Peyer's patch (tissue), 4 donors: ENCODE data around the gene RBM4. TPM values are rescaled to one million over a fixed set of nuclear protein-coding genes. Genes with fewer than 3 reads are reported as not detected.

Experiments used
- DNase-seq, 3 donors: peaks; one replicate each; pipeline ENCODE4 v3.0.0-alpha.2; 2017 to 2019
- H3K27ac ChIP-seq, 4 donors: fragments of 200-600 bp; sonication (generic); one replicate each; pipeline ENCODE4 v1.5.1; 2016 to 2019
- H3K27me3 ChIP-seq, 2 donors: fragments of 200-600 bp; sonication (generic); one replicate each; pipeline ENCODE4 v1.5.1; 2019
- H3K36me3 ChIP-seq, 3 donors: fragments of 200-600 bp; sonication (generic); one replicate each; pipeline ENCODE4 v1.5.1; 2016 to 2019
- H3K4me1 ChIP-seq, 4 donors: fragments of 200-600 bp; sonication (generic); one replicate each; pipeline ENCODE4 v1.5.1; 2016 to 2019
- H3K4me3 ChIP-seq, 4 donors: fragments of 200-600 bp; sonication (generic); 1 replicate in 3 of 4; 2 replicates in 1 of 4; pipeline ENCODE4 v1.5.1; 2016 to 2019; ENCODE audit warnings: mild to moderate bottlenecking in 1 of 4
- H3K9me3 ChIP-seq, 4 donors: fragments of 200-600 bp; sonication (generic); one replicate each; pipeline ENCODE4 v1.5.1; 2016 to 2019; ENCODE audit warnings: mild to moderate bottlenecking in 1 of 4
- POLR2A ChIP-seq, 2 donors: fragments of 450-650 bp; IDR thresholded peaks; one replicate each; pipeline ENCODE4 v1.5.1; 2017; ENCODE audit warnings: antibody characterized with exemption in 2 of 2, mild to moderate bottlenecking in 2 of 2, moderate library complexity in 2 of 2
- total RNA-seq, 4 donors: library from RNA; depleted of rRNA; stranded (reverse); fragments of >200 nt; gene quantifications; one replicate each; pipeline ENCODE4 v1.1.0, GENCODE V29; 2016
- TF ChIP-seq, protein P1 (sequence below), 6 experiments: fragments of 450-650 bp in 4 of 6; fragments of 200-600 bp in 2 of 6; sonication (generic) in 1 of 6; IDR thresholded peaks; one replicate each; pipeline ENCODE4 v1.5.1; 2017 to 2019; ENCODE audit warnings: antibody characterized with exemption in 6 of 6, mild to moderate bottlenecking in 3 of 6, moderate library complexity in 1 of 6

The RBM4 gene
- total RNA-seq, 4 donors from 2014 or later: 64.6 to 90.8 (median 75.3) TPM

DNA sequence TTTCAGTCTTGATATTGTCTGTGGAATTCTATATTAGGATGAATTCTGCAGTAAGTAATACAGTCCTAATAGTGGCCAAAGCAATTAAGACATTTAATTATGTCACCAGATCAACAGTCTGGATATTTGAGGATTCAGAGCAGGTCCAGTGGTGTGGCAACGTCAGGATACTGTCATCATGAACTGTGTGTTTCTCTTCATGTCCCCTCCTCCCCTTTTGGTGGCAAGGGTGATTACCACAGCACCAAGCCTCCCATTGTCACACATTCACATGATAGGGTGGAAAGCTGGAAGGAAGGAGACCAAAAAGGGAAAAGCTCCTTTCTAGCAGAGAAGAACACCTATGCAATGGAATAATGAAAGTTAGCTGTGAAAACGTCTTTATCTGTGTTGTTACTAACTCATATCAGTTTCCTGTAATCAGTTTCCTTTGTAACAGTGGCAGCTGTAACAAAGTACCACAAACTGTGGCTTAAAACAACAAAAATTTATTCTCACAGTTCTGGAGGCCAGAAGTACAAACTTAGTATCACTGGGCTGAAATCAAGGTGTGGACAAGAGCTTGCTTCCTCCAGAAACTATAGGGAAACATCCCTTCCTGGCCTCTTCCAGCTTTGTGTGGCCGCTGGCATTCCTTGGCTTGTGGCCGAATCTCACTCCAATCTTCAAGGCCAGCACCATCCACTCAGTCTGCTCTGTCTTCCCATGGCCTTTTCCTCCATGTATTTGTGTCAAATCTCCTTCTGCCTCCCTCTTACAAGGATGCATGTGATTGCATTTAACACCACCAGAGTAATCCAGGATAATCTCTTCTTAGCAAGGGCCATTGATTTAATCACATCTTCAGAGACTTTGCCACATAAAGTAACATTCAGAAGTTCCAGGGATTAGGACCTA lies 28.5 kb upstream of the RBM4 start:
- Histone ChIP-seq H3K27me3 (no peaks in the 10 kb centered on the region), H3K9me3 (no peaks in the 10 kb centered on the region), H3K27ac (peak overlapping the region in 1 of 4 donors; percentile 67), H3K36me3 (peaks cover 0 to 14% (median 0%) of the 10 kb centered on the region in 3 donors), H3K4me1 (peaks cover 0 to 15% (median 3%) of the 10 kb centered on the region in 4 donors), H3K4me3 (no peak overlapping the region)
- no peak for DNase-seq
- TF ChIP-seq POLR2A (IDR thresholded peaks at IDR 0.05): no peak
- TF ChIP-seq, protein P1, sequence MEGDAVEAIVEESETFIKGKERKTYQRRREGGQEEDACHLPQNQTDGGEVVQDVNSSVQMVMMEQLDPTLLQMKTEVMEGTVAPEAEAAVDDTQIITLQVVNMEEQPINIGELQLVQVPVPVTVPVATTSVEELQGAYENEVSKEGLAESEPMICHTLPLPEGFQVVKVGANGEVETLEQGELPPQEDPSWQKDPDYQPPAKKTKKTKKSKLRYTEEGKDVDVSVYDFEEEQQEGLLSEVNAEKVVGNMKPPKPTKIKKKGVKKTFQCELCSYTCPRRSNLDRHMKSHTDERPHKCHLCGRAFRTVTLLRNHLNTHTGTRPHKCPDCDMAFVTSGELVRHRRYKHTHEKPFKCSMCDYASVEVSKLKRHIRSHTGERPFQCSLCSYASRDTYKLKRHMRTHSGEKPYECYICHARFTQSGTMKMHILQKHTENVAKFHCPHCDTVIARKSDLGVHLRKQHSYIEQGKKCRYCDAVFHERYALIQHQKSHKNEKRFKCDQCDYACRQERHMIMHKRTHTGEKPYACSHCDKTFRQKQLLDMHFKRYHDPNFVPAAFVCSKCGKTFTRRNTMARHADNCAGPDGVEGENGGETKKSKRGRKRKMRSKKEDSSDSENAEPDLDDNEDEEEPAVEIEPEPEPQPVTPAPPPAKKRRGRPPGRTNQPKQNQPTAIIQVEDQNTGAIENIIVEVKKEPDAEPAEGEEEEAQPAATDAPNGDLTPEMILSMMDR (IDR thresholded peaks at IDR 0.05): no peak

GRCh38 chr11:66612458-66612857 lies 26.0 kb upstream of the RBM4 start:
- no peak for DNase-seq
- peaks cover 0 to 11% (median 5%) of the 10 kb centered on the region in 4 donors for H3K4me1 ChIP-seq
- H3K27ac ChIP-seq: peak overlapping the region in 1 of 4 donors; percentile 61
- no peaks in the 10 kb centered on the region for H3K36me3 ChIP-seq
- TF ChIP-seq POLR2A (IDR thresholded peaks at IDR 0.05): no peak
- TF ChIP-seq, protein P1 (IDR thresholded peaks at IDR 0.05): no peak
- H3K4me3 ChIP-seq: no peak overlapping the region
- no peaks in the 10 kb centered on the region for H3K27me3 ChIP-seq
- no peaks in the 10 kb centered on the region for H3K9me3 ChIP-seq

GRCh38 chr11:66614073-66614472 lies 24.4 kb upstream of the RBM4 start:
- no peaks in the 10 kb centered on the region for H3K9me3 ChIP-seq
- H3K27ac ChIP-seq: no peak overlapping the region
- DNase-seq: no peak

DNA sequence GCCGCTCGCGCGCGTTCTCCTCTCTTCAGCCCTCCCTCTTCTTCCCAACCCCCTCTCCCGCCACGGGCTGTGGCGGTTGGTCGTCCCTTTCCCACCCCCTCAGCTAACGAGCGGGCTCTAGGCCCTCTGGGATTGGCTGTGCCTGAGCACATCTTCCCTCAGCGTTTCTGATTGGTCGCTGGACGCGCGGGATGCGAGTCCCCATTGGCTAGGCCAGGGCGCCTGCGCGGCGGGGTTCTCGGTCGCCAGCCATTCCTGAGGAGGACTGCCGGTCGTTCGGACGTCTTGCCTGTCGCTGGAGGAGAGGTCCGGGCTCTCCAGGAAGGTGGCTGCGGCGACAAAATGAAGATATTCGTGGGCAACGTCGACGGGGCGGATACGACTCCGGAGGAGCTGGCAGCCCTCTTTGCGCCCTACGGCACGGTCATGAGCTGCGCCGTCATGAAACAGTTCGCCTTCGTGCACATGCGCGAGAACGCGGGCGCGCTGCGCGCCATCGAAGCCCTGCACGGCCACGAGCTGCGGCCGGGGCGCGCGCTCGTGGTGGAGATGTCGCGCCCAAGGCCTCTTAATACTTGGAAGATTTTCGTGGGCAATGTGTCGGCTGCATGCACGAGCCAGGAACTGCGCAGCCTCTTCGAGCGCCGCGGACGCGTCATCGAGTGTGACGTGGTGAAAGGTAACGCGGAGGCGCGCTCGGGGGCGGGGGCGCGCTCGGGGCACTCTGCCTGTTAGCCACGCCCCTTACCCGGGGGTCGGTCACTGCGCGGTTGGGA lies 21.9 kb upstream of the RBM4 start, which contains the start of gene RBM14:
TSS of gene RBM14 (plus strand) at position 252 of the 776 bp plus-strand sequence. CDS start at position 343, 91 bp downstream.
- TF ChIP-seq, protein P1 (IDR thresholded peaks at IDR 0.05): peak in 1 of 6 experiments; percentile 2
- TF ChIP-seq POLR2A (IDR thresholded peaks at IDR 0.05): peak; percentile 97 to 99
- Histone ChIP-seq H3K27me3 (no peaks in the 10 kb centered on the region), H3K4me3 (peak within 1 kb of the TSS; percentile 85 to 98 (median 92)), H3K4me1 (peaks cover 0 to 27% (median 19%) of the 10 kb centered on the region in 4 donors), H3K36me3 (no peaks in the 10 kb centered on the region), H3K27ac (peak within 1 kb of the TSS; percentile 94 to 99 (median 98)), H3K9me3 (no peaks in the 10 kb centered on the region)
- DNase-seq: peak; percentile 97 to 99 (median 99)

More at GRCh38 chr11:66614073-66614472, 24.4 kb upstream of the RBM4 start:
- Histone ChIP-seq H3K27me3 (no peaks in the 10 kb centered on the region), H3K4me3 (no peak overlapping the region), H3K4me1 (peaks cover 0 to 10% (median 9%) of the 10 kb centered on the region in 4 donors), H3K36me3 (no peaks in the 10 kb centered on the region)
- TF ChIP-seq, protein P1 (IDR thresholded peaks at IDR 0.05): no peak
- no peak for TF ChIP-seq POLR2A (IDR thresholded peaks at IDR 0.05)

DNA sequence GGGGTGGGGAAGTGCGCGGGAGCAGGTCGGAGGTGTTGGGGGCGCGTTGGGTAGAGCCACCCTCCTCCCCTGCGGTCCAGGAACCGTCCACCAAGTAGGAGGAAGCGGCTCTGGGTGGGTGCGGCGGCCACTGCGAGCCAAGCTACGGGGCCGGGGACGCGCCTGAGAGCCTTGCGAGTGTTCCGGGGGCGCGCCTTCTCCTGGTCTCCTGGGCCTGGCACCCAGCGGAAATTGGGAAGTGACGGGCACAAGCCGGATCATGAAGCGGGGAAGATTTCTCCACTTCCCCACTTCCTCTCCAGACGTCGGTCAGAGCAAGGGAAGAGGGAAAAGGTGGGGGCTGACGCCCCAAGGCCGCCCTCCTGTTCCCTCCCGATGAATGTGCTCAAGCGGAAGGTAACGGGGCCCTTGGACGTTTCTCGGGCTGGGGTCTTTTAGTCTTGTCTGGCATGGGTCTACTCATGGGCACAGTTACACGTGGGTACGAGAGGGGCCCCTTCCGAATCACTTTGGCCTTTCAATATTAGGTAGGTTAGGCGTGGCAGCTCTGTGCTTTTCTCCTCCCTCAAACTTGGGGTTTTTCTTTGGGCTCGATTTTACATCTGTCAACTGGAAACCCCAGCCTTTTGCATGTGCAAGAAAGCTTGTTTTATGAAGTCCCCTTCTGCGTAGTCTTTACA lies 21.2 kb upstream of the RBM4 start:
- no peaks in the 10 kb centered on the region for H3K27me3 ChIP-seq
- DNase-seq: no peak
- H3K4me1 ChIP-seq: peaks cover 0 to 34% (median 20%) of the 10 kb centered on the region in 4 donors
- peak overlapping the region; percentile 94 to 99 (median 98) for H3K27ac ChIP-seq
- H3K36me3 ChIP-seq: peaks cover 0 to 5% (median 0%) of the 10 kb centered on the region in 3 donors
- TF ChIP-seq POLR2A (IDR thresholded peaks at IDR 0.05): no peak
- TF ChIP-seq, protein P1 (IDR thresholded peaks at IDR 0.05): no peak
- peak overlapping the region; percentile 85 to 98 (median 92) for H3K4me3 ChIP-seq
- H3K9me3 ChIP-seq: no peaks in the 10 kb centered on the region
